Gastrocnemius medialis (tissue), 4 donors: ENCODE data around the gene ITGAE. TPM values are rescaled to one million over a fixed set of nuclear protein-coding genes. Genes with fewer than 3 reads are reported as not detected.

Source experiments
- ATAC-seq, 2 donors: fragments of 150-250 bp; one replicate each; pipeline ENCODE4 v1.9.1; 2016
- DNase-seq, 2 donors: peaks; one replicate each; pipeline ENCODE4 v3.0.0-alpha.2; 2019
- H3K27ac ChIP-seq, 4 donors: fragments of 200-600 bp; sonication (generic); 1 replicate in 1 of 4; 2 replicates in 3 of 4; pipeline ENCODE4 v1.5.1; 2016 to 2018; ENCODE audit warnings: mild to moderate bottlenecking in 2 of 4, moderate library complexity in 1 of 4
- H3K27me3 ChIP-seq, 3 donors: fragments of 200-600 bp; sonication (generic) in 2 of 3; 1 replicate in 1 of 3; 2 replicates in 2 of 3; pipeline versions ENCODE4 v1.5.1 to v1.6.0; 2016 to 2019; ENCODE audit warnings: mild to moderate bottlenecking in 1 of 3, moderate library complexity in 1 of 3
- H3K36me3 ChIP-seq, 2 donors: fragments of 200-600 bp; sonication (generic) in 1 of 2; one replicate each; pipeline ENCODE4 v1.5.1; 2017 to 2018
- H3K4me1 ChIP-seq, 2 donors: fragments of 200-600 bp; sonication (generic) in 1 of 2; one replicate each; pipeline ENCODE4 v1.5.1; 2016 to 2017; ENCODE audit warnings: mild to moderate bottlenecking in 2 of 2
- H3K4me3 ChIP-seq, 4 donors: fragments of 200-600 bp; sonication (generic) in 3 of 4; 1 replicate in 1 of 4; 2 replicates in 3 of 4; pipeline ENCODE4 v1.5.1; 2016 to 2019; ENCODE audit warnings: mild to moderate bottlenecking in 2 of 4
- H3K9me3 ChIP-seq, 3 donors: fragments of 200-600 bp; sonication (generic) in 2 of 3; 1 replicate in 1 of 3; 2 replicates in 2 of 3; pipeline ENCODE4 v1.5.1; 2016 to 2019
- CTCF ChIP-seq, 5 experiments: fragments of 450-650 bp in 3 of 5; fragments of 200-600 bp in 2 of 5; sonication (generic) in 2 of 5; IDR thresholded peaks in 4 of 5; conservative IDR thresholded peaks in 1 of 5; 1 replicate in 4 of 5; 2 replicates in 1 of 5; pipeline ENCODE4 v1.5.1; 2016 to 2019; ENCODE audit warnings: antibody characterized with exemption in 5 of 5, mild to moderate bottlenecking in 3 of 5, moderate library complexity in 3 of 5
- POLR2A ChIP-seq, 2 donors: fragments of 450-650 bp; IDR thresholded peaks; one replicate each; pipeline ENCODE4 v1.6.1; 2017; ENCODE audit warnings: antibody characterized with exemption in 2 of 2, mild to moderate bottlenecking in 2 of 2, moderate library complexity in 2 of 2
- in situ Hi-C, 4 donors: fragments of 200-750 bp; cut with MboI; loops; one replicate each; pipeline versions ENCODE4 v1.15.0 to v1.8.0; 2017; ENCODE audit warnings: low sequenced_read_pairs in 4 of 4
- intact Hi-C: fragments of 100-400 bp; cut with DNase I; formaldehyde crosslinking; loops from one replicate; pipeline ENCODE4 v1.15.1; 2023; ENCODE audit warnings: low total_unique reads
- total RNA-seq, 4 donors: library from RNA; depleted of rRNA; stranded (reverse); fragments of >200 nt; gene quantifications; one replicate each; pipeline versions ENCODE4 v1.1.0 to v1.2.3, GENCODE V29; 2016

Gene ITGAE
- total RNA-seq, 4 donors from 2014 or later, result 10.8 to 25.0 (median 23.5) TPM

GRCh38 chr17:3798273-3799180 is 2.5 kb downstream of the ITGAE start:
- no peaks in the 10 kb centered on the region for H3K27me3 ChIP-seq
- no peak for DNase-seq
- in situ Hi-C loops, result no loop called here
- intact Hi-C loops, result no loop called here
- no peak for ATAC-seq
- no peak overlapping the region for H3K27ac ChIP-seq
- no peak for TF ChIP-seq POLR2A (IDR thresholded peaks at IDR 0.05)
- TF ChIP-seq CTCF (IDR thresholded peaks at IDR 0.05 in 4 of 5, conservative IDR thresholded peaks at IDR 0.05 in 1 of 5), result no peak
- no peaks in the 10 kb centered on the region for H3K36me3 ChIP-seq
- H3K4me1 ChIP-seq, result no peaks in the 10 kb centered on the region
- H3K9me3 ChIP-seq, result no peaks in the 10 kb centered on the region
- H3K4me3 ChIP-seq, result no peak overlapping the region

- Histone ChIP-seq H3K4me3 (no peak overlapping the region), H3K27ac (no peak overlapping the region), H3K36me3 (no peaks in the 10 kb centered on the region), H3K9me3 (no peaks in the 10 kb centered on the region), H3K27me3 (no peaks in the 10 kb centered on the region), H3K4me1 (no peaks in the 10 kb centered on the region)
- in situ Hi-C loops, result no loop called here
- DNase-seq (no peak), ATAC-seq (no peak)
- intact Hi-C loops, result no loop called here
- no peak for TF ChIP-seq POLR2A (IDR thresholded peaks at IDR 0.05)
- no peak for TF ChIP-seq CTCF (IDR thresholded peaks at IDR 0.05 in 4 of 5, conservative IDR thresholded peaks at IDR 0.05 in 1 of 5)
Measured at GRCh38 chr17:3796822-3797170, 4.2 kb downstream of the ITGAE start.

- ATAC-seq (no peak), DNase-seq (no peak)
- no peaks in the 10 kb centered on the region for H3K9me3 ChIP-seq
- in situ Hi-C loops (no loop called here), intact Hi-C loops (no loop called here)
- no peak overlapping the region for H3K27ac ChIP-seq
- H3K4me3 ChIP-seq, result no peak overlapping the region
- no peaks in the 10 kb centered on the region for H3K36me3 ChIP-seq
- TF ChIP-seq CTCF (IDR thresholded peaks at IDR 0.05 in 4 of 5, conservative IDR thresholded peaks at IDR 0.05 in 1 of 5) (no peak), POLR2A (IDR thresholded peaks at IDR 0.05) (no peak)
- no peaks in the 10 kb centered on the region for H3K4me1 ChIP-seq
- H3K27me3 ChIP-seq, result no peaks in the 10 kb centered on the region
Measured at GRCh38 chr17:3796110-3796821, 4.7 kb downstream of the ITGAE start.

- intact Hi-C loops, result no loop called here
Measured at GRCh38 chr17:3795390-3796102, 5.4 kb downstream of the ITGAE start.

More at GRCh38 chr17:3795390-3796102, 5.4 kb downstream of the ITGAE start:
- Histone ChIP-seq H3K36me3 (no peaks in the 10 kb centered on the region), H3K27me3 (no peaks in the 10 kb centered on the region), H3K27ac (no peak overlapping the region), H3K4me3 (no peak overlapping the region), H3K4me1 (no peaks in the 10 kb centered on the region), H3K9me3 (no peaks in the 10 kb centered on the region)
- DNase-seq (no peak), ATAC-seq (no peak)
- TF ChIP-seq CTCF (IDR thresholded peaks at IDR 0.05 in 4 of 5, conservative IDR thresholded peaks at IDR 0.05 in 1 of 5) (no peak), POLR2A (IDR thresholded peaks at IDR 0.05) (no peak)
- in situ Hi-C loops, result no loop called here
